ENCODE results near the gene GPD1.
"Not testable (repeated sequence)": the region's sequence is repeated elsewhere in the genome, so short reads cannot be mapped to it uniquely, and the experiment has no call there.

GPD1 gene

DNA sequence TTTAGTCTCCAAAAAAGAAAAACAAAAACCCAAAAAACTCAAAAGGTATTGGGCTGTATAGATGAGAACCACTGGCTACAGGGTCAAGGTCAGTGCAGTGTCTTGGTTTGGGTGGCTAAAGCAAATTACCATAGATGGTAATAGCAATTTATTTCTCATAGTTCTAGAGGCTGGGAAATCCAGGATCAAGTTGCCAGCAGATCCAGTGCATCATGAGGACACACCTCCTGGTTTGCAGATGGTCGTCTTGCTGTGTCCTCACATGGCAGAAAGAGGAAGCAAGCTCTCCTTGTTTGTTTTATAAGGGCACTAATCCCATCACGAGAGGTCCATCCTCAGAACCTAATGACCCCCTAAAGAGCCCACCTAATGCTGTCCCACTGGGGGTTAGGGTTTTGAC is 19.4 kb downstream of the GPD1 start:
- DNase-seq (ENCODE audit: low read depth), result no peak

DNA sequence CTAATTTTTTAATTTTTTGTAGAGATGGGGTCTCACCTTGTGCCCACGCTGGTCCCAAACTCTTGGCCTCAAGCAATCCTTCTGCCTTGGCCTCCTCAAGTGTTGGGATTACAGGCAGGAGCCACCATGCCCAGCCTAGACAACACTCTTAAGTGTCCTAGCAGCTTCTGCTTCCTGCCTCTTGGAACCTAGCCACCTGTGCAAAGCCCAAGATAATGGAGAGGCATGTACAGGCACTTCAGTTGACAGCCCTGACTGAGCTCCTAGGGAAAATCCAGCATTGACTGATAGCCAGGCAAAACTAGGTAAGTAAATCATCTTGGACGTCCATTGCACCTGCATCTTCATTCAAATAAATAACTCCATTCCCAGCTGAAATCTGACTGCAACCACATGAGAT is 23.7 kb downstream of the GPD1 start:
- no peak for DNase-seq (ENCODE audit: low read depth)

DNA sequence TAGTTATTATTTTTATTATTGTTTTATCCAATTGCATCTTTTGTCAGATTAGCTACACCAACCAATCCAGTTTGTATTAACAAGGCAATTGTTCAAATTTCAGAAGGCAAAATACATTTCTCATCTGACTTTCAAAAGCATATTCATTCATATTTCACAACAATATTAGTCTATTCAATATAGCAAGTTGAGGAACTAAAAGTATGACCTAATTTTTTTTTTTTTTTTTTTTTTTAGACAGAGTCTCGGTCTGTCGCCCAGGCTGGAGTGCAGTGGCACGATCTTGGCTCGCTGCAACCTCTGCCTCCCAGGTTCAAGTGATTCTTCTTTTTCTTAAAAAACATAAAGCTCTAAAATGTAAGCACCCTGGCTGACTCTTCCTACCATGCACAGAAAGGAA is 25.5 kb downstream of the GPD1 start:
- DNase-seq (ENCODE audit: low read depth), result no peak

DNA sequence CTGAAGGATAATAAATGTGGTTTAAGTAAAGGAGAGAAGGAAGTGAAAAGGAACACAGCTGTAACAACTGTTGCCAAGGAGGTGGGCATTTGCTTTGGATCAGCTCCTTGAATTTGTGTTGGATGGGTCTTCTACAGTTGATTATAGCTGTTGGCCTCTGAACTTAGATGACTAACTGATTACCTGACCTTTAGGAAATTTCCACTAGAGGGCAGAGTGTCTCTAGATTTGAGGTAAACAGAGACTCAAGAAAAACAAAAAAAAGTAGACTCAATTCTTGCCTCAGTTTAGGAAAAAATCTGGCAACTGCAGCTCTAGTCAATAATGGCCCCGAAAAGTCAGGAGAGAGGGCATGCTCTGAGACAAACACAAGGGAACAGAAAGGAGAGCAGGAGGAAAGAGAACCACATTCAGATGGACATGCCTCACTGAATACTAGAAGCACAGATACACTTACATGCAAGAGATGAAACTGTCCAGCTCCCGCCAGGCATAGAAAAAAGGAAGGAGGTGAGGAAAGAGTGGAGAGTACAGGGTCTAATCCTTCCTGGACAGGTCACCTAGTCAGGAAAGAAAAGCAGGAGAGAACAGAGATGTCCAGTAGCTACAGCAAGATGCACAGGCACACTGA is 28.8 kb downstream of the GPD1 start:
- DNase-seq (ENCODE audit: low read depth), result no peak

DNA sequence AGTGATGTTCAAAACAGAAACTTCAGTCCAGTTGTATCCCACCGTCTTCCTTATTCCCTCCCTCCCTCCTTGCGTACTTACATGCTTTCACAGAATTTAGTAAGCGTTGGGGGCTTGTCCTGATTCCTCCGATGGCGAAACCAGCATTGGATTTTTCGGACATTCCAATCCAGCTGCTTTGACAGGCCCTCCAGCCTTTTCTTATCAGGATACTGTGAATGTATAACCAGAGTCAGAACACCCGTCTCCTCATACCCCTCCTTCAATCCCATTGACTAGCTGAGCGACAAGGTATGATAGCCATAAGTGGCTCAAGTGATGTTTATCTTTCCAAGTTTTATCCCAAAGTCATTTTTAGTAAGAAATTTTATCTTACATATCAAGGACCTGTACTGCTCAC is 39.2 kb downstream of the GPD1 start:
- no peak for DNase-seq (ENCODE audit: low read depth)

DNA sequence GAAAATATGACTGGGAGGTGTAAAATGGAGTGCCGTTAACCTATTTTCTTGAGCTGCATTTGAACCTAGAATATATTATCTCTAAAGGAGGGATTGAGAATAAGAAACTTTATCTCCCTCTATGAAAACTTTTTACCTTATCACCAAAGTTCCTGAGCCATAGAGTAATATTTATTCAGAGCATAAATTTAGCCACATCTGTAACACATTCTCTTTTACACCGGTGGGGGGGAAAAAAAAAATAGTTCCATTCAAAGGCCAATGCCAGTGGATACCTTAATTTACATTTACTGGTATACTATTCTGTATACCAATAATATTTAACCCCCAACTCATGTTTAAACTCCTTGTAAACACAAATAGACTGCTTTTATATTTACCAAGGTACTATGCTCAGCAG is 41.6 kb downstream of the GPD1 start:
- DNase-seq (ENCODE audit: low read depth), result no peak

DNA sequence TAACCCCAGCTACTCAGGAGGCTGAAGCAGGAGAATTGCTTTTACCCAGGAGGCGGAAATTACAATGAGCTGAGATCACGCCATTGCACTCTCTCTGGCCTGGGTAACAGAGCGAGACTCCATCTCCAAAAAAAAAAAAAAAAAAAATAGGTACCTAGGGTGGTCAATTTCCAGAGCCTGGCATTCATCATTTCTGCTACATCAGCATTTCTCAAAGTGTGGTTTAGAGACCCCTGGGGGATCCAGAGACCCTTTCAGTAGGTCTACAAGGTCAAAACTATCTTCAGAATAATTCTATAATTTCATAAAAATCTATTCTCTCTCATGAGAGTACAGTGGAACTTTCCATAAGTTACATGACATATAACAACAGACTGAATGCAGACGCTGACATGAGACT is 43.5 kb downstream of the GPD1 start:
- no peak for DNase-seq (ENCODE audit: low read depth)

DNA sequence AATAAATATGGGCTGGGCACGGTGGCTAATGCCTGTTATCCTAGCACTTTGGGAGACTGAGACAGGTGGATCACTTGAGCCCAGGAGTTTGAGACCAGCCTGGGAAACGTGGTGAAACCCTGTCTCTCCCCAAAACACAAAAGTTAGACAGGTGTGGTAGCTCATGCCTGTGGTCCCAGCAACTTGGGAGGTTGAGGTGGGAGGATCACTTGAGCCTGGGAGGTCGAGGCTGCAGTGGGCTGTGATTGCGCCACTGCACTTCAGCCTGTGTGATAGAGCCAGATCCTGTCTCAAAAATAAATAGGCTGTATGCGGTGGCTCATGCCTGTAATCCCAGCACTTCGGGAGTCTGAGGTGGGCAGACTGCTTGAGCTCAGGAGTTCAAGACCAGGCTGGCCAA is 44.2 kb downstream of the GPD1 start:
- not testable (repeated sequence) for DNase-seq (ENCODE audit: low read depth)

DNA sequence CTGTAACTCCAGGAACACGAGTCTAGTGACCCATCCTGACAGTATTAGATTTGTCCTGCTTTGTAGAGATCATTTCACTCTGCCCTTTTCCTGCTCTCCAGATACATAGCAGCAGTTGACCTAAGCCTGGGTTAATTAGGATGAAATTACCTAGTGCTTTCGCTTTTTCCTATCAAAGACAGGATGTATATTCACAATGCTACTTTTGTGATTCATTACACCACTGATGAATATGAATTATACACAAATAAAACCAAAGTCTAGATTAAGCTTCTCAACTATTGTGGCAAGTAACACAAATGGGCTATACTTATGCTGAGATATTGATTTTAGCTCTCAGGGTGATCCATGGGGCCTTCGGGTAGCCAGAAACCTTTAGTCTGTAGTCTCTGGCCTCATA is 45.5 kb downstream of the GPD1 start:
- DNase-seq (ENCODE audit: low read depth), result no peak

DNA sequence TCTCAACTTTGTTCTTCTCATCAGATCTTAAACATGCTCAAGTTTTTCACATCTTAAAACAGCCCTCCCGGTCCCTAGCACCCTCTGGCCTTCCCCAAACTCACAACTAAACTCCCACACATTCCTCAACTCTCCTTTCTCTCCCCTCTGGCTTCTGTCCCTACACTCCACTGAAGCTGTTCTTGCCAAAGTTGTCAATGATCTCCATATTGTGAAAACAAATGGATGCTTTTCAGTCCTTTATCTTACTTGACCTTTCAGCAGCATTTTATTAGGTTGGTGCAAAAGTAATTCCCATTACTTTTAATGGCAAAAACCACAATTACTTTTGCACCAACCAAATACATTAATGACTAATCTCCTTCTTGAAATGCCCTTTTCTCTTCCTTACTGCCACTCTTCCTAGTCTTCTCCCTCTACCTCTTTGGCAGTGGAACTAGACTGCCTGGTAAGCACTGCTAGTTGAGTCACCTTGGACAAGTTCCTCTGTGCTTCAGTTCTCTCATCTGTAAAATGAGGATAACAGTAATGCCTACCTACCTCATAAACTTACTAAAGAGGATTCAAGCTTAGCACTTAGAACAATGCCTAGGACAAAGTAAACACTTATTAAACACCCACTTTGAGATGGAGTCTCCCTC is 47.4 kb downstream of the GPD1 start:
- no peak for DNase-seq (ENCODE audit: low read depth)

DNA sequence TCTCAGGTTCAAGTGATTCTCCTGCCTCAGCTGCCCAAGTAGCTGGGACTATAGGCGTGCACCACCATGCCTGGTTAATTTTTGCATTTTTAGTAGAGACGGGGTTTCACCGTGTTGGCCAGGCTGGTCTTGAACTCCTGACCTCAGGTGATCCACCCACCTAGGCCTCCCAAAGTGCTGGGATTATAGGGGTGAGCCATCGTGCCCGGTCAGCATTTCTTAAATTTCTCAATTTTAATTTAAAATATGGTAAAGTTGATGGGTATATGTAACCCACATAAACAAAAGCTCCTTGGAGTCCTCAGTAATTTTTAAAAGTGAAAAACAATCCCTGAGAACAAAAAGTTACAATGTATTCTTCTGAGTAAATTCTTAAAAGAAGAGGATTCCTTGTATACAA is 51.1 kb downstream of the GPD1 start:
- not testable (repeated sequence) for DNase-seq (ENCODE audit: low read depth)

DNA sequence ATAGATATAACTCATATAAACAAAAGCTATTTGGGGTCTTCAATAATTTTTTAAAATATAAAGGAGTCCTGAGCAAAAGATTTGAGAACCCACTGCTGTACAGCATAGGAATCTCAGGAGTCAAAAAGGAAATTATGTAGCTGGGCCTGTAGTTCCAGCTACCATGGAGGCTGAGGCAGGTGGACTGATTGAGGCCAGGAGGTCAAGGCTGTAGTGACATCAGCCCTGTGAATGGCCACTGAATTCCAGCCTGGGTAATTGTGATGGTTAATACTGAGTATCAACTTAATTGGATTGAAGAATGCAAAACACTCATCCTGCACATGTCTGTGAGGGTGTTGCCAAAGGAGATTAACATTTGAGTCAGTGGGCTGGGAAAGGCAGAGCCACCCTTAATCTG is 52.8 kb downstream of the GPD1 start:
- DNase-seq (ENCODE audit: low read depth), result no peak

DNA sequence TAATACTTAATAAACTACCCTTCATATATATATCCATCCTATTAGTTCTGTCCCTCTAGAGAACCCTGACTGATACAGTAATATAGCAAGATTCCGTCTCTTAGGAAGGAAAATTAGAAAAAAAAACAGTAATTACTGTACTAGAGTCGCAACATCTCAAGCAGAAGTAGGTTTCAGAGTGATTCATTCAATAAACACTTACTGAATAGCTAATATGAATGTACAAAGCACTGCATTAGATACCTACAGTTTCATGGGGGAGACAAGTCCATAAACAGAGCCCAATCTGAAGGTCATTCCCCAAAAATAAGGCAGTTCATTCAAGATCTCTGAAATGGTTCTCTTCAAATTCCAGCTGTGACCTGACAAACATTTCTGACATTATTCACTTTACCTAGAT is 53.5 kb downstream of the GPD1 start:
- DNase-seq (ENCODE audit: low read depth), result no peak

DNA sequence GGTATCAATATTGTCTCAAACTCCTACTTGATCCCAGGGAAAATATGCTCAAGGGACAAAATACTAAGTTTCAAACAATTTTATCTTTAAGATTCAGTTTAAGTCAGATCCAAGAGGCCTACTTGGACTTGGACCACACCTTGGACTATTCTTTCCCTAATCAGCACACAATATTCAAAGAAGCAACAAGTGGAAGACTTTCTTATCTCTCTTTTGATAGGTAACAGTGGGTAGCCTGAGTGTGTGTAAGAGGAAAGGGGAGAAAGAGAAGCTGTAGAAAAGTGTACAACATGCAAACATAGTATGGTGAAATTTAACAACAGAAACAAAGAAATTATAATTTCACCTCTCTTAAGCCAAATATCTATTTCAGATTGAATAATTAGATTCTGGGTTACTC is 56.8 kb downstream of the GPD1 start:
- DNase-seq (ENCODE audit: low read depth), result no peak

All from activated T-cell treated with anti-CD3 and anti-CD28 coated beads for 24 hours (primary cell).